Peyer's patch (tissue), 4 donors: ENCODE results near the gene MFSD1. TPM values are rescaled to one million over a fixed set of nuclear protein-coding genes. Genes with fewer than 3 reads are reported as not detected.
A peak's percentile ranks its signal among the peaks of the same experiment; 100 is the strongest.
"Not testable (repeated sequence)": the region's sequence is repeated elsewhere in the genome, so short reads cannot be mapped to it uniquely, and the experiment has no call there.

Experiments
- DNase-seq, 3 donors: peaks; one replicate each; pipeline ENCODE4 v3.0.0-alpha.2; 2017 to 2019
- H3K27ac ChIP-seq, 4 donors: fragments of 200-600 bp; sonication (generic); one replicate each; pipeline ENCODE4 v1.5.1; 2016 to 2019
- H3K27me3 ChIP-seq, 2 donors: fragments of 200-600 bp; sonication (generic); one replicate each; pipeline ENCODE4 v1.5.1; 2019
- H3K36me3 ChIP-seq, 3 donors: fragments of 200-600 bp; sonication (generic); one replicate each; pipeline ENCODE4 v1.5.1; 2016 to 2019
- H3K4me1 ChIP-seq, 4 donors: fragments of 200-600 bp; sonication (generic); one replicate each; pipeline ENCODE4 v1.5.1; 2016 to 2019
- H3K4me3 ChIP-seq, 4 donors: fragments of 200-600 bp; sonication (generic); 1 replicate in 3 of 4; 2 replicates in 1 of 4; pipeline ENCODE4 v1.5.1; 2016 to 2019; ENCODE audit warnings: mild to moderate bottlenecking in 1 of 4
- H3K9me3 ChIP-seq, 4 donors: fragments of 200-600 bp; sonication (generic); one replicate each; pipeline ENCODE4 v1.5.1; 2016 to 2019; ENCODE audit warnings: mild to moderate bottlenecking in 1 of 4
- POLR2A ChIP-seq, 2 donors: fragments of 450-650 bp; IDR thresholded peaks; one replicate each; pipeline ENCODE4 v1.5.1; 2017; ENCODE audit warnings: antibody characterized with exemption in 2 of 2, mild to moderate bottlenecking in 2 of 2, moderate library complexity in 2 of 2
- total RNA-seq, 4 donors: library from RNA; depleted of rRNA; stranded (reverse); fragments of >200 nt; gene quantifications; one replicate each; pipeline ENCODE4 v1.1.0, GENCODE V29; 2016
- TF ChIP-seq, protein P1 (sequence below), 6 experiments: fragments of 450-650 bp in 4 of 6; fragments of 200-600 bp in 2 of 6; sonication (generic) in 1 of 6; IDR thresholded peaks; one replicate each; pipeline ENCODE4 v1.5.1; 2017 to 2019; ENCODE audit warnings: antibody characterized with exemption in 6 of 6, mild to moderate bottlenecking in 3 of 6, moderate library complexity in 1 of 6

MFSD1 gene
- total RNA-seq, 4 donors from 2014 or later = 14.9 to 48.0 (median 42.6) TPM

DNA sequence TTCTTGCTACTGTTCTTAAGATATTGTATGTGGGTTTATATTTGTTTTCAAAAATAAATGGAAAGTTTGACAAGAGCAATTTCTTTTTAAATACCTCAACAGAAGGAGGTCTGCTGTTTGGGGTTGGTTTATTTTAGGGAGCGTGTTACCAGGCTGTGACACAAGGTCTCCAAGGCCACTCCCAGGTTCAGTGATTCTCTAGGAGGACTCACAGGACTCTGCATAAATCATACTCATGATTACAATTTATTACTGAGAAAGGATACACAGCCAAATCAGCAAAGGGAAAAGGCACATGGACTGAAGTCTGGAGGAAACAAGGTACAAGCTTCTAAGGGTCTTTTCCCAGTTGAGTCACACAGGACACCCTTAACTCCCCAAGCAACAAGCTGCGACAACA, 18.8 kb upstream of the MFSD1 start:
- no peaks in the 10 kb centered on the region for H3K9me3 ChIP-seq
- no peaks in the 10 kb centered on the region for H3K27me3 ChIP-seq
- H3K27ac ChIP-seq = no peak overlapping the region
- H3K36me3 ChIP-seq = no peaks in the 10 kb centered on the region
- TF ChIP-seq, protein P1, sequence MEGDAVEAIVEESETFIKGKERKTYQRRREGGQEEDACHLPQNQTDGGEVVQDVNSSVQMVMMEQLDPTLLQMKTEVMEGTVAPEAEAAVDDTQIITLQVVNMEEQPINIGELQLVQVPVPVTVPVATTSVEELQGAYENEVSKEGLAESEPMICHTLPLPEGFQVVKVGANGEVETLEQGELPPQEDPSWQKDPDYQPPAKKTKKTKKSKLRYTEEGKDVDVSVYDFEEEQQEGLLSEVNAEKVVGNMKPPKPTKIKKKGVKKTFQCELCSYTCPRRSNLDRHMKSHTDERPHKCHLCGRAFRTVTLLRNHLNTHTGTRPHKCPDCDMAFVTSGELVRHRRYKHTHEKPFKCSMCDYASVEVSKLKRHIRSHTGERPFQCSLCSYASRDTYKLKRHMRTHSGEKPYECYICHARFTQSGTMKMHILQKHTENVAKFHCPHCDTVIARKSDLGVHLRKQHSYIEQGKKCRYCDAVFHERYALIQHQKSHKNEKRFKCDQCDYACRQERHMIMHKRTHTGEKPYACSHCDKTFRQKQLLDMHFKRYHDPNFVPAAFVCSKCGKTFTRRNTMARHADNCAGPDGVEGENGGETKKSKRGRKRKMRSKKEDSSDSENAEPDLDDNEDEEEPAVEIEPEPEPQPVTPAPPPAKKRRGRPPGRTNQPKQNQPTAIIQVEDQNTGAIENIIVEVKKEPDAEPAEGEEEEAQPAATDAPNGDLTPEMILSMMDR (IDR thresholded peaks at IDR 0.05) = no peak
- TF ChIP-seq POLR2A (IDR thresholded peaks at IDR 0.05) = no peak
- no peak overlapping the region for H3K4me3 ChIP-seq
- DNase-seq = no peak
- H3K4me1 ChIP-seq = peaks cover 0 to 9% (median 0%) of the 10 kb centered on the region in 4 donors

DNA sequence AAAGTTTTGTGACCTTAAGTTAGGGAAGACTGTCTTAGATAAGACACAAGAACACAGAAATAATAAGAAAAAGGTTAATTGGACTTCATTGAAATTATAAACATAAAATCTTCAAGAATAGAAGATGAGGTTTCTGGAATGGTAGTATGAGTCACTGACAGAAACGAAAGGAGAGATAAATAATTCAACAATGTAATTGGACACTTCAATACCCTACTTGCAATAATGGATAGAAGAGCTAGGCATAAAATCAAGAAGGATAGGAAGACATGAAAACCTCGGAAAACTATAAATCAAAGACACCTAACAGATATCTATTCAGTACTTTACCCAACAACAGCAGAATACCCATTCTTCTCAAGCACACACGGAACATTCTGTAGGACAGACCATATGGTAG, 15.9 kb upstream of the MFSD1 start:
- no peak overlapping the region for H3K4me3 ChIP-seq
- no peaks in the 10 kb centered on the region for H3K9me3 ChIP-seq
- no peaks in the 10 kb centered on the region for H3K27me3 ChIP-seq
- no peaks in the 10 kb centered on the region for H3K36me3 ChIP-seq
- H3K27ac ChIP-seq = no peak overlapping the region
- DNase-seq = no peak
- peaks cover 0 to 8% (median 0%) of the 10 kb centered on the region in 4 donors for H3K4me1 ChIP-seq
- TF ChIP-seq, protein P1 (IDR thresholded peaks at IDR 0.05) = no peak
- no peak for TF ChIP-seq POLR2A (IDR thresholded peaks at IDR 0.05)

DNA sequence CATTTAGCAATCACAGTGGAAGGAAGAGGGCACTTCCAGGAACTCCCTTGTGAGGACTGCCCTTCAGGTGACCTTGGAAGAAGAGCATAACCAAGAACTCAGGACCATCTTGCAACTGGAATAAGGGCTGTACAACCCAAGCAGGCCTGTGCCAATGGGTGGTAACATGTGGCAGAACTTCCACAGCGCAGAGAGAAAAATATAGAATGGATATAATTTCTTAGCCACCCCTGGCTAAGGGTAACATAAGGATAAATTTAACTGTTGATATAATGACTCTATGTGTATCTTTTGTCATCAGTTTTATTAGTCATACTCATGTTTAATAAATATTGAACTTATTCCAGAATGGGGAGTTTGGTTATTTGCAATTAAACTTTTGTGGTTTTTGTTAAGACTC, 13.4 kb upstream of the MFSD1 start:
- Histone ChIP-seq H3K4me1 (peaks cover 0 to 8% (median 0%) of the 10 kb centered on the region in 4 donors), H3K27me3 (no peaks in the 10 kb centered on the region), H3K36me3 (no peaks in the 10 kb centered on the region), H3K27ac (peak overlapping the region in 1 of 4 donors; percentile 7), H3K9me3 (no peaks in the 10 kb centered on the region), H3K4me3 (no peak overlapping the region)
- no peak for DNase-seq
- TF ChIP-seq, protein P1 (IDR thresholded peaks at IDR 0.05) = no peak
- TF ChIP-seq POLR2A (IDR thresholded peaks at IDR 0.05) = no peak

DNA sequence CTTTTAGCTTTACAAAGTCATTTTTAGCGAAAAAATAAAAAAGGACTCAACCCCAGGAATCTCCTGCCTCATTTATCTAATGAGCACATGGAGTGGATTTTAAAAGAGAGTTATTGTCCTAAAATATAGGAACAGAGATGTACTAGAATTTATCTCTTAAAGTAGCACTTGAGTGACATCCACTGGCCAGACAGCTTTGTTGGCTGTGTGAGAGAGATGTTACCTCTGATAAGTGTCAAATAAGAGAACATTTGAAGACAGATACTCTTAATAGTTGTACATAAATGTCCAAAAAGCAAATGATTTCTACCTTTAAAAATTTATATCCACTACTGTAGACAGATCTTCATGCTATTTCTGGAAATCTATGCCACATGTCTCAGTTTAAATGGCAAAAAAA, 12.3 kb upstream of the MFSD1 start:
- no peaks in the 10 kb centered on the region for H3K27me3 ChIP-seq
- TF ChIP-seq POLR2A (IDR thresholded peaks at IDR 0.05) = no peak
- TF ChIP-seq, protein P1 (IDR thresholded peaks at IDR 0.05) = peak in 4 of 6 experiments; percentile 14 to 63 (median 58)

DNA sequence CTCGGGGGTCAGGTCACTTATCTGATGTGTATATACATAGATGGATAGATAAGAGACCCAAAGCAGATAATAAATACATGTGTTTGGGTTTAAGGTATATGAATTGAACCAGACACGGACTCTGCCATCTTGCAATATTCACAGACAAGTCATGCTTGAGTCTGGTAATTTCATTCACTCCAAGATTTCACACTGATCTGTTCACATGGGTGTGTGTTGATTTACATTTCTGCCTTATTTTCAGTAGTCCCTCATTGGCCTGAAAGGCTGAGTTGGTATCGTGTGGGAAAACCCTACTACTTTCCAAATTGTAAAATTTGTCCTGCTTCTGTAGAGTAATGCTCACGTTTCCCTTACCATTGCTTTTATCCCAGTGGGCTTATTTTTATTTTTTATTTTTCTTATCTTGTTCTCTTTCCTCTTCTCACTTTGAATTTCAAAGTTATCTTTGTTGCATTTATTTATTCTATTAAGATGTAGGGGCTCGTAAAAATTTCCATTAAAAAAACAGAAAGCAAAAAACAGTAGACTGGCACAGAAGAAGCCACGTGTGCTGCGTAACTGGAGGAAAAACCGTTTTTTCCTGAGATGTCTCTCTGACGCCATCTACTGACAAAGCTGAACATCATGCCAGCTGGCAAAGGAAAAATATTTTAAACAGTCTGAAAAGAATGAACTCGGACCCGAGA, 10.8 kb upstream of the MFSD1 start:
- peak in 1 of 3 donors; percentile 63 for DNase-seq
- H3K27me3 ChIP-seq = no peaks in the 10 kb centered on the region
- no peak for TF ChIP-seq POLR2A (IDR thresholded peaks at IDR 0.05)
- TF ChIP-seq, protein P1 (IDR thresholded peaks at IDR 0.05) = peak; percentile 51 to 93 (median 84)

More for the DNA sequence above, 12.3 kb upstream of the MFSD1 start:
- Histone ChIP-seq H3K9me3 (no peaks in the 10 kb centered on the region), H3K36me3 (no peaks in the 10 kb centered on the region), H3K4me1 (peaks cover 0 to 8% (median 0%) of the 10 kb centered on the region in 4 donors), H3K4me3 (no peak overlapping the region), H3K27ac (no peak overlapping the region)
- DNase-seq = no peak

DNA sequence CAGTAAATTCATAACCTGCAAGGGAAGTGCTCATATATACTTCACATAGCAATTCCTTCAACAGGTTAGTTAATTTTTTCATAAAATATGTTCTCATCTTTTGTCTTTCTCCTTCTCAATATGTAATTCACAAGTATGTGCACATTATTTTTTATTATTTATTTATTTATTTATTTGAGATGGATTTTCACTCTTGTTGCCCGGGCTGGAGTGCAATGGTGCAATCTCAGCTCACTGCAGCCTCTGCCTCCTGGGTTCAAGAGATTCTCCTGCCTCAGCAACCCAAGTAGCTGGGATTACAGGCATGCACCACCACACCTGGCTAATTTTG, 10.3 kb upstream of the MFSD1 start:
- not testable (repeated sequence) for H3K4me1 ChIP-seq, H3K4me3 ChIP-seq

More for the DNA sequence above, 10.8 kb upstream of the MFSD1 start:
- H3K4me1 ChIP-seq = peaks cover 0 to 8% (median 0%) of the 10 kb centered on the region in 4 donors
- H3K4me3 ChIP-seq = peak overlapping the region in 1 of 4 donors; percentile 6
- no peaks in the 10 kb centered on the region for H3K36me3 ChIP-seq
- no peaks in the 10 kb centered on the region for H3K9me3 ChIP-seq
- no peak overlapping the region for H3K27ac ChIP-seq

More for the DNA sequence above, 10.3 kb upstream of the MFSD1 start:
- H3K27me3 ChIP-seq, H3K9me3 ChIP-seq, DNase-seq, H3K27ac ChIP-seq, H3K36me3 ChIP-seq: not testable (repeated sequence)
